H4 (cell line): Measurements from ENCODE around the gene RIC8B. TPM values are rescaled to one million over a fixed set of nuclear protein-coding genes. Genes with fewer than 3 reads are reported as not detected.
A peak's percentile ranks its signal among the peaks of the same experiment; 100 is the strongest.

ENCODE experiments used
- DNase-seq: peaks from one replicate; pipeline ENCODE4 v3.0.0-alpha.2; 2015; ENCODE audit warnings: low spot score
- total RNA-seq: library from RNA; depleted of rRNA; stranded (reverse); fragments of >200 nt; shearing (Covaris generic); gene quantifications from 2 replicates; pipeline ENCODE4 v1.2.3, GENCODE V29; 2014

RIC8B gene
- total RNA-seq, 1 experiment from 2014 or later, result 8.6 TPM

DNA sequence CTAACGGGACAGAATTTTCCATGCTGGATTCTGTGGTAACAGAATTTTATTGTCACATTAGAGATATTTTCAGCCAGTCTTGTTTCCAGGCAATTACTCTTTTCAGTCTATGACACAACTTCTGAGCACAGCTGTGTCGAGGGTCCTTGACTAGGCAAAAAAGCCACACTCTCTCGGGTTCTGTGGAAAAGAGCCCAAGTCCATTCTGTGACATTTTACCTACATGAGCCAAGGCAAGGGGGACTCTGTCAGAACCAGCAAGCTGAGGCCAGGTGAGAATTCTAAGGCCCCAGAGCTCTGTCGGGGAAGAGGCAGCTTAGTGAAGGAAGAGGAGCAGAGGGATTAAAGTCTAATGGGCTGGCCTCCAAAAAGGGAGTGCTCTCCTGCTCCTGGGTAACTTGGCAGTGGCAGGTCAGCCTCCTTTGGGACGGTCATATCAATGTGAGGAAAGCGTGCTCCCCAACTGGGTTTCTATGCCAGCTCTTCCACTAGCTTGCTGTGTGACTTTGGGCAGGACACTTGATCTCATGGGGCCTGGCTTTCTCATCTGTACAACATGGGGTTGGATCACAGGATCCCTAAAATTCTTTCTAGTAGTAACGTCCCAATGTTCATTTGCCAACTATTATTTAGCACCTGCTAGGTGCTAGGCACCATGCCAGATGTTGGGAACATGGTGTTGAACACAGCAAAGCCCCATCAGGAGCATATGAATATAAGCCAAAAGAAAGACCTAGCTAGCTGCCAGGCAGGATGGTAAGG, 16.0 kb upstream of the RIC8B start:
- no peak for DNase-seq

- no peak for DNase-seq
Observed at GRCh38 chr12:106759526-106760183, 14.8 kb upstream of the RIC8B start.

- no peak for DNase-seq
Observed at GRCh38 chr12:106760184-106760531, 14.3 kb upstream of the RIC8B start.

GRCh38 chr12:106764220-106764619, 10.3 kb upstream of the RIC8B start:
- DNase-seq, result no peak

GRCh38 chr12:106764738-106765137, 9.7 kb upstream of the RIC8B start:
- no peak for DNase-seq

DNA sequence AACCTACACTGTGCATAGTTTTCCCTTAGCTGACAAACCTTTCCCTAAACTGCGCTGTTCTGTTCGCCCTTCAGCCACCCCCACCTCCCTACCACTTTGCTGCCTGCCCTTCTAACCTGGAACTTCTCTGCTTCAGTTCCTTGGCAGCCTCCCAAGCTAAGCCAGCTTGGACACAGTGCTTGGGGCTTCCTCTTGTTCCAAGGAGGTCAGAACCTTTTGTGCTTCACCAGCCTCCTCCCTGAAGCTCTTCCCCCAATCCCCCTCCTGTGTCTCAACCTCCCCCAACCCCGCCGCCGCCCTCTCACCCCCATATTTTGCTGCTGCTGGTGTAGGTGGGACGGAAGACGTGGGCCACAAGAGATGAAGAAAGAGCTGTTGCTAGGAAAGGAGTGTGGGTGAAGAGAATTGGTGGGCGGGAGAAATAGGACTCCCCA, 8.1 kb upstream of the RIC8B start:
- DNase-seq, result no peak

- DNase-seq, result no peak
Observed at GRCh38 chr12:106767206-106767605, 7.3 kb upstream of the RIC8B start.

GRCh38 chr12:106767954-106768822, 6.3 kb upstream of the RIC8B start:
- DNase-seq, result no peak

DNA sequence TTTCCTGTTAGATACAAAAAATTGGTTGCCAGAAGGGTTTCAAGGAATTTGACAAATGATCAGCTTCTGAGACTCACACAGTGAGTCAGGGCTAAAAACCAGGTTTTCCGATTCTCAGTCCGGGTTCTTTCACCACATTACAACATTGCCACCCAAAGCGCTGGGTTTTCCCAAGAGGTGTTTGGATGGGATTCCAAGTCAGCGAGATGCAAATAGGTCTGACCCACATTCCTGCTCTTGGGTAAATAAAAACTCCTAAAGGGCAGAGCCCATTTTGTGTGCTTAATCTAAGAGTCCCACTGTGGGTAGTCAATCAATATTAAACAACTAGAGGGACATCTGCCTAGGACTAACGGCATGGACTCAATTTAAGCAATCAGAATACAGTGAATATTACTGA, 5.4 kb upstream of the RIC8B start:
- no peak for DNase-seq

GRCh38 chr12:106769546-106769945, 4.9 kb upstream of the RIC8B start:
- DNase-seq, result no peak

GRCh38 chr12:106771425-106771824, 3.1 kb upstream of the RIC8B start:
- no peak for DNase-seq

- DNase-seq, result no peak
Observed at GRCh38 chr12:106773286-106774004, 1.0 kb upstream of the RIC8B start.

GRCh38 chr12:106774808-106775524, 484 bp downstream of the RIC8B start:
- peak; percentile 19 for DNase-seq

- DNase-seq, result no peak
Observed at GRCh38 chr12:106776897-106777296, 2.4 kb downstream of the RIC8B start.

- DNase-seq, result no peak
Observed at GRCh38 chr12:106780010-106780631, 5.6 kb downstream of the RIC8B start.

GRCh38 chr12:106782619-106783018, 8.1 kb downstream of the RIC8B start:
- DNase-seq, result no peak

- no peak for DNase-seq
Observed at GRCh38 chr12:106783515-106783914, 9.0 kb downstream of the RIC8B start.

DNA sequence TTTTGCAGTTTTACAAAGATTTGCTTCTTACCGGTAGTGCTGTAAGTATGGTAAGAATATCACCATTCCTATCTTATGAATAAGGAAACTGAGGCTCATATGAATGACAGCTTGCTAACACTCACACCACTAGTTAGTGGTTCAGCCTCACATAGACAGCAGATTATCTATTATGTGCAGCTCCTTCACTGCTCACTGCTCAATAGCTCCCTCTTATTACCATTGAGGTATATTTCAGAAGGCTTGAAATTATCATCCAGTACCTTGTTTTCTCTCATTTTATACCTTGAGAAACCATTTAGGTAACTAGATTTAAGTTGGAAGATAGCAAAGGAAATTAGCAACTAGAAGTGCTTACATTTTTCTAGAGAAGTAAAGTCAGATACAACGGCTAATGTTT, 15.5 kb downstream of the RIC8B start:
- no peak for DNase-seq

- DNase-seq, result no peak
Observed at GRCh38 chr12:106791531-106791930, 17.0 kb downstream of the RIC8B start.

GRCh38 chr12:106794369-106794768, 19.9 kb downstream of the RIC8B start:
- no peak for DNase-seq
